ENCODE data around the gene ZEB2. TPM values are rescaled to one million over a fixed set of nuclear protein-coding genes. Genes with fewer than 3 reads are reported as not detected.

The ZEB2 gene
- total RNA-seq, 1 donor from 2014 or later = 88.5 TPM

DNA sequence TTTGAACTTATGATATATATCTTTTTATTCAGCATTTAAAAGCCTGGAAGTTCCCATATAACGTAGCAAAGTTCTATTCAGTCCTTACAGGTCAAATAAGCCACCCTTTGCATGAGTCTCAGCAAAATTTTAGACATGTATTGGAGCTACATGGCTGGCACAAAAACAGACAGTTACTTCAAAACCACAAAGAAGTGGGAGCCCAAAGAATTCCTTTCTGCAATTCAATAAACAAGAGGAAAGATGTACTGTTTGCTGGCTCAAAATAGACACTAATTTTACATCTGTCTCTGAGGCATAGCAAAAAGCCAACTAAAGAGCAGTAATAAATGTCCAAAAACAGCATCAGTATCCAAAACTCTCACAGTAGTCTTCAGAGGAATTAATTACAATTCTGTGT, 87.0 kb downstream of the ZEB2 start:
- no peaks in the 10 kb centered on the region for H3K9me3 Mint-ChIP-seq
- H3K36me3 Mint-ChIP-seq = peaks cover 5% of the 10 kb centered on the region
- peaks cover 8% of the 10 kb centered on the region for H3K4me1 Mint-ChIP-seq (ENCODE audit: unreplicated experiment)
- no peak overlapping the region for H3K27ac Mint-ChIP-seq
- TF ChIP-seq, protein P1, sequence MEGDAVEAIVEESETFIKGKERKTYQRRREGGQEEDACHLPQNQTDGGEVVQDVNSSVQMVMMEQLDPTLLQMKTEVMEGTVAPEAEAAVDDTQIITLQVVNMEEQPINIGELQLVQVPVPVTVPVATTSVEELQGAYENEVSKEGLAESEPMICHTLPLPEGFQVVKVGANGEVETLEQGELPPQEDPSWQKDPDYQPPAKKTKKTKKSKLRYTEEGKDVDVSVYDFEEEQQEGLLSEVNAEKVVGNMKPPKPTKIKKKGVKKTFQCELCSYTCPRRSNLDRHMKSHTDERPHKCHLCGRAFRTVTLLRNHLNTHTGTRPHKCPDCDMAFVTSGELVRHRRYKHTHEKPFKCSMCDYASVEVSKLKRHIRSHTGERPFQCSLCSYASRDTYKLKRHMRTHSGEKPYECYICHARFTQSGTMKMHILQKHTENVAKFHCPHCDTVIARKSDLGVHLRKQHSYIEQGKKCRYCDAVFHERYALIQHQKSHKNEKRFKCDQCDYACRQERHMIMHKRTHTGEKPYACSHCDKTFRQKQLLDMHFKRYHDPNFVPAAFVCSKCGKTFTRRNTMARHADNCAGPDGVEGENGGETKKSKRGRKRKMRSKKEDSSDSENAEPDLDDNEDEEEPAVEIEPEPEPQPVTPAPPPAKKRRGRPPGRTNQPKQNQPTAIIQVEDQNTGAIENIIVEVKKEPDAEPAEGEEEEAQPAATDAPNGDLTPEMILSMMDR (conservative IDR thresholded peaks at IDR 0.05) = no peak
- H3K4me3 Mint-ChIP-seq = no peak overlapping the region
- DNase-seq (ENCODE audit: extremely low spot score, unreplicated experiment) = no peak
- peaks cover 28% of the 10 kb centered on the region for H3K27me3 Mint-ChIP-seq

DNA sequence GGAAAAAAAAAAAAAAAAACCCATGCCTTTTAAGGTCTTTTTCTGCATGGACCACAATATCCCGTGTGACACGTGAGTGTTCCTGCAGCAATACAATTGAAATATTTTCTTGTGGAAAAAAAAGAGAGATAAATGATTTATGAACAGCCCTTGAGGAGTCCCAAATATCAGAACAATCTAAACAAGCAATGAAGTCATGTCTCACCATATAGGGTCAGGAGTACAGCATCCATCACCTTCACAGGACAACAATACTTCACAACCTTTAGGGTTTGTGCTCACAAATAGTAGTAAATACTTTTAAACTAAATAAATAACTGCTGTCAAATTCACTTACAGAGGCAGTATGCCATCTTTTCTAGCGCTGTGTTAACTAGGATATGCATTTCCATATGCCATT, 87.9 kb downstream of the ZEB2 start:
- Mint-ChIP-seq H3K36me3 (peaks cover 8% of the 10 kb centered on the region), H3K27me3 (peaks cover 34% of the 10 kb centered on the region), H3K4me1 (ENCODE audit: unreplicated experiment) (peaks cover 11% of the 10 kb centered on the region), H3K9me3 (no peaks in the 10 kb centered on the region), H3K27ac (no peak overlapping the region), H3K4me3 (no peak overlapping the region)
- TF ChIP-seq, protein P1 (conservative IDR thresholded peaks at IDR 0.05) = no peak
- DNase-seq (ENCODE audit: extremely low spot score, unreplicated experiment) = no peak

DNA sequence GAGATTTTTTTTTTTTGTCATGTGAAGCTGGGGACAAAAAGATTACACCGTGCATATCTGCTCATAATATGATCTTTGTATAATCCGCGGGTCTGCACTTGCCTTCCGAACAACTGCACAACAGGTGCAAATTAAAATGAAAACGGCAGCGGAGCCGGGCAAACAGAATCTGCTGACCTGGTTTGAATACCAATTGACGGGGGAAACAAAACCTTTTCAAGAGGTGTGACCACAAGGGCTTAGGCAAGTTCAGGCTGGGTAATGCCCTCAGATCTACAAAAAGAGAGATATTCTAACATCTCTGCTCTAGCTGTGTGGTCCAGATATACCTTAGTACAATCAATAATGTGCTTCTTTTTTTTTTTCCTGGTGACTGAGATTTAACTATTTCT, 88.5 kb downstream of the ZEB2 start:
- Mint-ChIP-seq H3K27me3 (peaks cover 36% of the 10 kb centered on the region), H3K4me1 (ENCODE audit: unreplicated experiment) (peaks cover 14% of the 10 kb centered on the region), H3K36me3 (peaks cover 8% of the 10 kb centered on the region), H3K27ac (no peak overlapping the region), H3K9me3 (no peaks in the 10 kb centered on the region), H3K4me3 (no peak overlapping the region)
- no peak for DNase-seq (ENCODE audit: extremely low spot score, unreplicated experiment)
- TF ChIP-seq, protein P1 (conservative IDR thresholded peaks at IDR 0.05) = no peak

DNA sequence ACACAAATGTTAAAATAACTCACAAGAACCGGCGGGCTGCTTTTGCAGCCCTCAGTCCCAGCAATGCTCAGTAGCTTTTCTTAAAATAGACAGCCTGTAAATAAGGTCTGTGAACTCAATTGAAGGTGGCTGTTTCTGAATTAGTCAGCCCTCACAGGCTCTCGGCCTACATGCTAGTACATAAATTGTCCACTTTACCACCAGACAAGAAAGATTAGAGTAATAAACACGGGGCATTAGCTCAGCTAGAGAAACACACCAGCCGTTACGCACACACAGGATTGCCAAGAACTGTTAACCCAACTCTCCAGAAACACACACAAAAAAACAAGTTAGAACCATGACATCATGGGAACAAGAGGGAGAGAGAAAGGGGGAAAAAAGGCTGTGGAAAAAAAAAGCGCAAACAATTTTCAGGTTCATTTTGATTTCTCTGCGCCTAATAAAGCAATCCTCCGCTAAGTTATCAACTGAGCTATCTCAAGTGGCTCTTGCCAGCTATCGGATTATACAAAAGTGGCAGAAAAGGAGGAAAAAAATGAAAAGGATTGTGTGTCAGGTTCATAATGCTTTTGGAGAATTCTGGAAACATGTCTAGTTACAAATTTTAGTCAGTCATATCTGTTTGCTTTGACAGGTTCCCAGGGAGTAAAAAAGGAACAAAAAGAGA, 89.1 kb downstream of the ZEB2 start:
- Mint-ChIP-seq H3K9me3 (no peaks in the 10 kb centered on the region), H3K4me3 (no peak overlapping the region), H3K4me1 (ENCODE audit: unreplicated experiment) (peaks cover 14% of the 10 kb centered on the region), H3K36me3 (peaks cover 8% of the 10 kb centered on the region), H3K27ac (no peak overlapping the region), H3K27me3 (peaks cover 36% of the 10 kb centered on the region)
- DNase-seq (ENCODE audit: extremely low spot score, unreplicated experiment) = no peak
- TF ChIP-seq, protein P1 (conservative IDR thresholded peaks at IDR 0.05) = no peak

DNA sequence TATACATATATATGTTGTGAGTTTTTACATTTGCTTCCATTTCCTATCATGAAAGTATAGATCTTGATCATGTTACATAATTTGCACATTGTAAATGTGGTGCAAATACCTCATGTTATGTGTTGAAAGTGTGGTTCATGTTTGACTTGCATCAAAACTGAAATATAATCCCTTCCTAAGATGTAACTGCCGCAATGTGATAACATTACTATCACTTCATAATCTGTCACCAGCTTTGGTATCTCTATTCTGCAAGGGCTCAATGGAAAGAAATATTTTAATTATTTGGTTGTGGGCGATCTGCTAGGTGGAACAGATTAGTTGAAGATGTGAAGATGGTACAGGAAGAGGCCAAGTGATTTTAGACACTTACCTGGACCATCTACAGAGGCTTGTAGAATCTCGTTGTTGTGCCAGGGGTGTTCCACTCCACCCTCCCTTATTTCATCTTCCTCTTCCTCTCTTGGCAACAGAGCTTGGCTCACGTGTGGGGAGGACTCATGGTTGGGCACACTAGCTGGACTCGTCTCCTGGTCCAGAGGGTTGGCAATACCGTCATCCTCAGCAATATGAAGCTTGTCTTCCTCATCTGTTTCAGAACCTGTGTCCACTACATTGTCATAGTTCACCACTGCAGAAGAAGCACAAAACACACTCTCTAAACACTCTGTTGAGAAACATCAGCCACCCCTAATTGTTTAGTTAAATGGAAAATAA, 90.4 kb downstream of the ZEB2 start:
- no peaks in the 10 kb centered on the region for H3K9me3 Mint-ChIP-seq
- TF ChIP-seq, protein P1 (conservative IDR thresholded peaks at IDR 0.05) = no peak
- H3K4me3 Mint-ChIP-seq = no peak overlapping the region

More for the DNA sequence above, 90.4 kb downstream of the ZEB2 start:
- Mint-ChIP-seq H3K27ac (no peak overlapping the region), H3K36me3 (peaks cover 4% of the 10 kb centered on the region), H3K27me3 (peaks cover 33% of the 10 kb centered on the region), H3K4me1 (ENCODE audit: unreplicated experiment) (peaks cover 14% of the 10 kb centered on the region)
- DNase-seq (ENCODE audit: extremely low spot score, unreplicated experiment) = no peak

All from type B pancreatic cell (in vitro differentiated cells).